Ovary (tissue), 3 donors: Measurements from ENCODE around the gene ZNF443.

ENCODE experiments used
- CTCF ChIP-seq, 3 donors: fragments of 450-650 bp in 2 of 3; fragments of 200-600 bp in 1 of 3; IDR thresholded peaks; one replicate each; pipeline versions ENCODE4 v1.5.1 to v1.8.0; 2016 to 2022; ENCODE audit warnings: antibody characterized with exemption in 3 of 3, mild to moderate bottlenecking in 1 of 3
- EP300 ChIP-seq: sonication (generic); formaldehyde crosslinking; IDR thresholded peaks from one replicate; pipeline ENCODE4 v1.6.1; 2017; ENCODE audit warnings: antibody characterized with exemption
- donor health status: DM: no; HTN: no; CAD: no.

- no peak for TF ChIP-seq EP300
- TF ChIP-seq CTCF (IDR thresholded peaks at IDR 0.05), result no peak
Measured at GRCh38 chr19:12481781-12482508, 41.1 kb upstream of the ZNF443 start.
